ENCODE results near the gene CFAP45. TPM values are rescaled to one million over a fixed set of nuclear protein-coding genes. Genes with fewer than 3 reads are reported as not detected.

Gene CFAP45
- total and polyA plus RNA-seq, 2 of the 8 experiments (the other 6 are each of a cell fraction or from before 2014, with no cell fraction given): 0.05 TPM; not detected in 1

DNA sequence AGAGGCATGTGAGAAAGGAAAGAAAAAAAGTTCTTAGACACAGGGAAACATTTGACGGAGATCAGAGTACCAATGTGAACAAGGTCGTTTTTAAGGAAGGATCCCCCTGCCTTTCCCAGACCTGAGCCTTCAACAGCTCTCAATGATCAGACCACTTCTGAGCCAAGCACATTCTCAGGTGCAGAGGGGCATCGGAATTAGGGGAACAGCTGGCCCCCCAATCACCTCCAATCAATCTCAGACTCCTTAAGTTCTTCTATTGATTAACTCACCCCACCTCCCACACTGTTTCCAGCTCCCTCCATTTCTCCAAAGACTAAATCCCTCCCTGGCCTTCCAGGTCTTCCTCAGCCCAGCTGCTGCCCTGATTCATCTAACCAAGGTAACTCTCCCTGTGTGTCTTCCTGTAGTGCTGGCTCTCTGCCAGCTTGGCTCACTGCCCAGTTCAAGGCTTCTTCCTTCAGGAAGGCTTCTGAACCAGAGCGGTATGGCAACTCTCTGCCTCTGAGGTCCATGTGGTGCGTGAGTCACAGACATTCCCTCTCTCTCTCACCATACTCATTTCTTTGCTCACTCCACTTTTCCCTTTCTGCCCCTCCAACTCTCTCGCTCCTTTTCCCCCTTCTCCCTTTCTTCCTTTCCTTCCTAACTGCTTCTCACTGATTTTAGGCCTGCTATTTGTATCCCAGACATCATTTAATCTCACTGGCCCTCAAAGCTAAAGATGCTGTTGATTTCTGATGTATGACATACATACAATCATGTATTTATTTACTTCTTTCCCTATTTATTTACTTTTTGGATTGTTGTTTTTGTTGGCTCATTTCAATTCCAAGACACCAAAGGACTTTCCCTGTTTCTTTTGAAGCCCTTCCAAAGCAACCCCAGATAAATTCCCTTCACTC lies 18.1 kb downstream of the CFAP45 start (continued):
- no peak for TF ChIP-seq CHD1 (IDR thresholded peaks at IDR 0.05; ENCODE audit: low read depth, low read length)
- no peak for TF ChIP-seq SIRT6 (IDR thresholded peaks at IDR 0.05; ENCODE audit: low read length)
- TF ChIP-seq, protein P1, sequence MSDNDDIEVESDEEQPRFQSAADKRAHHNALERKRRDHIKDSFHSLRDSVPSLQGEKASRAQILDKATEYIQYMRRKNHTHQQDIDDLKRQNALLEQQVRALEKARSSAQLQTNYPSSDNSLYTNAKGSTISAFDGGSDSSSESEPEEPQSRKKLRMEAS (IDR thresholded peaks at IDR 0.05): no peak
- no peak for TF ChIP-seq RAD21 (IDR thresholded peaks at IDR 0.05 in 1 of 2, conservative IDR thresholded peaks at IDR 0.05 in 1 of 2; ENCODE audit: low read depth in 2 of 2, low read length in 2 of 2)
- no peak for TF ChIP-seq POLR2A (IDR thresholded peaks at IDR 0.05; ENCODE audit: control extremely low read depth in 1 of 2, low read depth in 2 of 2, low read length in 2 of 2)
- no peak for TF ChIP-seq HDAC6 (IDR thresholded peaks at IDR 0.05; ENCODE audit: low read depth, low read length)
- no peak for TF ChIP-seq SRF (IDR thresholded peaks at IDR 0.05; ENCODE audit: low read depth, low read length)

Data from H1 (cell line).